Motor neuron (in vitro differentiated cells): ENCODE measurements around the gene MPPED1. TPM values are rescaled to one million over a fixed set of nuclear protein-coding genes. Genes with fewer than 3 reads are reported as not detected.

Experiments used
- ATAC-seq, 8 experiments: fragments of 200-7000 bp; cut with Tn5 transposase; replicated peaks in 6 of 8; 2 replicates each; pipeline ENCODE4 v1.8.0; 2021; ENCODE audit warnings: mild to moderate bottlenecking in 8 of 8, moderate library complexity in 8 of 8
- H3K27ac ChIP-seq, 2 donors: fragments of 250-450 bp; sonication (Bioruptor Pico); 2 replicates each; pipeline ENCODE4 v1.9.0; 2021; ENCODE audit warnings: antibody characterized with exemption in 2 of 2, mild to moderate bottlenecking in 2 of 2, moderate library complexity in 1 of 2
- H3K4me1 ChIP-seq, 2 donors: fragments of 250-450 bp; sonication (Bioruptor Pico); replicated peaks in 1 of 2; 2 replicates each; pipeline ENCODE4 v1.6.1; 2021; ENCODE audit warnings: antibody characterized with exemption in 2 of 2, mild to moderate bottlenecking in 2 of 2, moderate library complexity in 1 of 2
- H3K4me3 ChIP-seq, 5 donors: fragments of 250-450 bp; sonication (Bioruptor Pico); 2 replicates each; pipeline ENCODE4 v1.9.0; 2021; ENCODE audit warnings: antibody characterized with exemption in 5 of 5, mild to moderate bottlenecking in 5 of 5, moderate library complexity in 4 of 5
- WGBS, 10 experiments: fragments of 450-650 bp; shearing (Covaris generic); methylation state at CpG; one replicate each; pipeline ENCODE4 v1.0.0; 2022; 5-methylcytosine and 5-hydroxymethylcytosine counted together
- in situ Hi-C, 9 experiments: fragments of 400-800 bp; cut with MboI; loops; one replicate each; pipeline ENCODE4 v1.15.0; 2021; ENCODE audit warnings: low sequenced_read_pairs in 9 of 9, low pct_unique_long_range_greater_than_20kb in 2 of 9; ENCODE audit not compliant: unreplicated experiment in 9 of 9
- total RNA-seq, 8 experiments: library from RNA; unstranded; fragments of 300-600 nt; gene quantifications; 2 replicates each; pipeline versions ENCODE4 v1.2.3 to v1.2.4, GENCODE V29; 2022

MPPED1 gene
- total RNA-seq, 8 experiments from 2014 or later, result 0.13 to 2.0 (median 0.61) TPM

DNA sequence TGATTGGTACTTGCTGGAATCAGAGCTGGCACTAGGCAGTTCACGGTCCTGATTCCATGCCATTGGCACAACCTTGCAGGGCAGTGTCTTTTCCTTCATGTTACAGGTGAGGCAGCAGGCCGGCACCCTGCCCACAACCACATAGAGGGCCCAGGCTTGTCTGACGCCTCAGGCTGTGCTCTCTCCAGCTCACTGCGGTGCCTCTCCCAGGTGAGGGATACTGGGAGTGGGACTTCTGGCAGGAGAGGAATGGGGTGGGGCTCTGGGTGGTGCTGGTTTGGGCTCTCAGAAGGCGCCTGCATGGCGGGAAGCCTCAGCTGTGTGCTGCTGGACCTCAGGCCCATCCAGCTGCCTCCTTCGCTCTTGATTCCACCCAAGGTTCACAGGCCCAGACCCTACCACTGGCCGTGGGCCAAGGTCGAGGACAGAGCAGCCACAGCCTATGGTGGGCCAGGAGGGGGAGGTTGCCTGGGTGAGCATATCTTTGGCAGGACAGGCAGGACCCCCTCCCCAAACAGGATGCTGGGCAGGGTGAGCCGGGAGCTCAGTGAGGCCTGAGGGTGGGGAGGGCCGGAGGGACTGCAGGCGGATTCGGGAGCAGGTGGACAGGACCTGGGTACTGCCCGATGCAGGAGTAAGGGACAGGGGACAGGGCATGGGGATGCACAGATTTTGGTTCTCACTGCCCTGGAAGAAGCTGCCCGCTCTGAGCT is 7.0 kb upstream of the MPPED1 start:
- Histone ChIP-seq H3K4me1 (peaks cover 0 to 12% of the 10 kb centered on the region in 2 donors), H3K27ac (no peak overlapping the region), H3K4me3 (no peak overlapping the region)
- WGBS, 10 experiments, result 74 to 88% methylated on average over 3 to 8 of the region's 15 CpGs; no CpG with 5 or more reads in 8 of the 10 experiments
- in situ Hi-C loops, result no loop called here
- ATAC-seq, result peak in 1 of 8 experiments; percentile 9

DNA sequence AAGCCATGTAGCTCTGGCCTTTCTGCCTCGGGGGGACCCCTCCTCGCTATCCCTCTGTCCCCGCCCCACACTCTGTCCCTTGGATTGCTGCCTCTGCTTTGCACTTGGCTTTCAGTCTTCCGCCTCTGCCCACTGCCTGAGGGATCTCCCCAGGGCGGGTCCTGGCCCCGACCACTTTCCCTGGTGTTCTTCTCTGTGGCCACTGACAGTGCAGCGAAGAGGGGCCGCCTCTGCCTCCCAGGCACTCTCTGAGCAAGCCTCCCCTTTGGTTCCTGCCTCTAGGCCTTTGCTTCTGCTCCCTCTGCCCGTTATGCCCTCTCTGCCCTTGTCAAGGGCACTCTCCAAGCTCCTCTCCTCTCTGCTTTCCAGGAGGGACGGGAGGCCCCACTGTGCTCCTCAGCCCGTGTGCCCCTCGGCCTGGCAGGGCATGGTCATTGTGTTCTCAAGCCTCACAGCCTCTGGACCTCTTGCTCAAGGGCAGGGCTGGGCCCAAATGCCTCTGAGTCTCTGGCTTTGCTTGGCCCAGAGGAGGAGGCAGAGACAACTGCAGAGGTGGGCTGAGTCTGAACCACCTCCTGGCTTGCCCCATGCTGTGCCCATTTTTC is 5.5 kb upstream of the MPPED1 start:
- ATAC-seq, result no peak
- WGBS, 10 experiments, result 0 to 100% (median 49%) methylated on average over 1 to 4 of the region's 12 CpGs; no CpG with 5 or more reads in 4 of the 10 experiments
- in situ Hi-C loops, result no loop called here

DNA sequence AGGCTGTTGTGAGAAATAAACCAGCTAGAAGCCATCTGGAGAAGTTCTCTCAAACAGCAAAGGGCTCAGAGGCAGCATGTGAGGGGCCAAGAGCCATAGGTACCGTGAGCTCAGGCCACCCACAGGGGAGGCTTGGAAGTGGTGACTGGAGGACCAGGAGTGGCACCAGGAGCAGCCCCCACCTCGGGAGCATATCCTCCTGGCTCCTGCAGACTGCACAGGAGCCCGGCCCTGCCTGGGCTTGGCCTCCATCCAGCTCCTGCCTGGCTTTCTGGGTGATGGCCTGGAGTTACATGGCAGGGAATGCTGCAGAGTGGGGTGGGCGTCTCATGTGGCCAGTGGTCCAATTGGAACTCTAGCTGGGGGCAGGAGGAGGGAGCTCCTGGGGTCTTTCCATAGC is 4.2 kb upstream of the MPPED1 start:
- in situ Hi-C loops, result no loop called here
- Histone ChIP-seq H3K4me1 (peaks cover 3 to 12% of the 10 kb centered on the region in 2 donors), H3K27ac (no peak overlapping the region), H3K4me3 (no peak overlapping the region)
- WGBS, 10 experiments, result 0 to 100% (median 27%) methylated on average over 1 to 3 of the region's 4 CpGs; no CpG with 5 or more reads in 6 of the 10 experiments
- peak in 2 of 8 experiments; percentile 2 to 12 for ATAC-seq

More for the DNA sequence above, 5.5 kb upstream of the MPPED1 start:
- no peak overlapping the region for H3K4me3 ChIP-seq
- peaks cover 0 to 12% of the 10 kb centered on the region in 2 donors for H3K4me1 ChIP-seq
- no peak overlapping the region for H3K27ac ChIP-seq

DNA sequence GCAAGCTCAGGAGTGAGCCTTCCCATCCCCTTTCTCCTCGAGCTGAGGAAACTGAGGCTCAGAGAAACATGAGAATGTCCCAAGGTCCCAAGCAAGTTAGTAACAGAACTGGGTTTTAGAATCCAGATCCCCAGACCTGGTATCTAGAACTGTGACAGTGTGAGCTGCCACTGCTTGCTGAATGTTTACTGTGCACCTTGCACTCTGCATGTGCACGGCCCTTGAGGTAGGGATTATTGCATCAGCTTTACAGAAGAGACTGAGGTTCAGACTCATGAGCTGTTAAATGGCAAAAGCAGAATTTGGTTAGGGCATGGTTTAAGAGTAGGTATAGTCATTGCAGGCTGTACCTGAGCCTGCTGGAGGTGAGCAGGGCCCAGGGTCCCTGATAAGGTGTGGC is 3.8 kb upstream of the MPPED1 start:
- no peak overlapping the region for H3K27ac ChIP-seq
- ATAC-seq, result no peak
- WGBS, 10 experiments, result 79 to 80% methylated on average over 2 of the region's 2 CpGs; no CpG with 5 or more reads in 8 of the 10 experiments
- no peak overlapping the region for H3K4me3 ChIP-seq
- H3K4me1 ChIP-seq, result peaks cover 3 to 12% of the 10 kb centered on the region in 2 donors
- in situ Hi-C loops, result no loop called here

DNA sequence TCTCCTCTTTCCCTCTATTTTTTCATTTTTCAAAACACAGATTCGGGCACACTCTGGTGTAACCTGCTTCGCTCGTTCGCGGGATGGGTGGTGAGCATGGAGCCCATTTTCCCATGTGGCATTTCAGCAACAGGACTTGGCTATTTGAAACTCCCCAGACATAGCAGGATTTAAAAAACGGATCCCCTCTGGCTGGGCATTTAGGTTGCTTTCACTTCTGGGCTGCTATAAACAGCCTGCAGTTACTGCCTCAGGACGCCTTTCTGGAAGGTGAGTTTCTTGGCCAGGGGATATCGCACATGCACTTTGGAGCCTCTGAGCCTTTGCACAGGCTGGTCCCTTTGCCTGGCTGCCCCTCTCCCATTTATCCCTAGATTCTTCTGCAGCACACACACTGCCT is 2.8 kb upstream of the MPPED1 start:
- Histone ChIP-seq H3K27ac (no peak overlapping the region), H3K4me1 (peaks cover 3 to 18% of the 10 kb centered on the region in 2 donors), H3K4me3 (no peak overlapping the region)
- in situ Hi-C loops, result no loop called here
- ATAC-seq, result no peak
- WGBS, 10 experiments, result 0 to 100% (median 79%) methylated on average over 1 to 7 of the region's 8 CpGs; no CpG with 5 or more reads in 1 of the 10 experiments

DNA sequence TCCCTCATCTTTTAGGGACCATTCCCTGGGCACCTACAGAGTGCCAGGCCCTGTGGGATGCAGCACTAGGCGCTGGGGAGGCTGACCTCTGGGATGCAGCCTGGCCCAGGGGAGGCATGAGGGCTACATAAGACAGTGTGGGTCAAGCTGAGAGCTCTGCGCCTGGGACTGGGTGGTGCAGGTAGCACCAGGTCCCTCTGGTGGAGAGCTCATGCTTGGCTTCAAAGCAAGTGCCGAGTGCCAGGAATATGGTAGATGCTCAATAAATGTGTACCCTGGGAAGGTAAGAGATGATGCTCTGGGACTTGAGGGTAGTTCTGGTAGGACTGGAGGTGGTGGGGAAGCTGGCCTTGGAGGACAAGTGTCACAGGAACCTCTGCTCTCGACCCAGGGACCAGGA is 2.0 kb upstream of the MPPED1 start:
- peaks cover 3 to 24% of the 10 kb centered on the region in 2 donors for H3K4me1 ChIP-seq
- 0 to 90% (median 45%) methylated on average over 1 to 3 of the region's 4 CpGs; no CpG with 5 or more reads in 4 of the 10 experiments for WGBS, 10 experiments
- no peak overlapping the region for H3K4me3 ChIP-seq
- ATAC-seq, result no peak
- H3K27ac ChIP-seq, result no peak overlapping the region
- in situ Hi-C loops, result no loop called here

DNA sequence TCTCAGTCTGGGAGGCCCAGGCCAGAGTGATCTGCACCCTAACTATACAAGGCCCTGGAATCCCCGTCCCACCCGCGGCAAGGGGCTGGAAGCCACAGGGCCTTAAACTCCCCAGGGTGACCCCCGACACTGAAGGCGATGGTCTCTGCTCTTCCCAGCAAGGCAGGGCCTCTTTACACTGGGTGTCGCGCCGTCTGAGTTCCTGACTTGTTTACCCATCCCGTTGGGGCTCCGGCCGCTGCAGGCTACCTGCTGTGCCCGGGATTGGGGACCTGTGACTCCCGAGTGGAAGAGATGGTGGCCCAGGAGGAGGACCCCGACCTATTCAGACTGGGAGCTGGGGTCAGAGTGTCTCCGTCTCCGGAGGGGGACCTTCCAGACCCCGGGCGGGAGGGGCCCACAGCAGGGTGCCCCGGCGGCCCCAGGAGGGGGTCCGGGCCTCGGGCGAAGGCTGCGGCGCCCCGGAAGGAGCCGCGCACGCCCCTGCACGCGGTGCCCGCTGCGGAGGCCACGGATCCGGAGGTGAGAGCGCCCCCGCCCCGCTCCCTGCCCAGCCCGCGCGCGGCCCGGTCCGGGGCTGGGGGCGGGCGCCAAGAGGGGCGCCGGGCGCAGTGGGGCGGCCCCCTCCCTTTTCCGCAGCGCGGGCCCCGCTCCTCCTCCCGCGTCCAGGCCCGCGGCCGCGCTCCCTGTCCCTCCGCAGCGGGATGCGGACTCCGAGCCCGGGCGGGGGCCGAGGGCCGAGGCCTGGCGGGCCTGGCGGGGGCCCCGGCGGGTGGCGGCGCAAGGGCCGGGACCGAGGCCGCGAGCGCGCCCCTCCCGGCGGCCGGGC is 560 bp upstream of the MPPED1 start:
- 0 to 100% (median 44%) methylated on average over 1 to 4 of the region's 83 CpGs; no CpG with 5 or more reads in 7 of the 10 experiments for WGBS, 10 experiments
- Histone ChIP-seq H3K27ac (peak overlapping the region in 1 of 2 donors; percentile 4), H3K4me1 (peaks cover 3 to 25% of the 10 kb centered on the region in 2 donors), H3K4me3 (peak overlapping the region; percentile 35 to 42 (median 38))
- ATAC-seq, result peak in 5 of 8 experiments; percentile 54 to 76 (median 71)
- in situ Hi-C loops, result no loop called here

DNA sequence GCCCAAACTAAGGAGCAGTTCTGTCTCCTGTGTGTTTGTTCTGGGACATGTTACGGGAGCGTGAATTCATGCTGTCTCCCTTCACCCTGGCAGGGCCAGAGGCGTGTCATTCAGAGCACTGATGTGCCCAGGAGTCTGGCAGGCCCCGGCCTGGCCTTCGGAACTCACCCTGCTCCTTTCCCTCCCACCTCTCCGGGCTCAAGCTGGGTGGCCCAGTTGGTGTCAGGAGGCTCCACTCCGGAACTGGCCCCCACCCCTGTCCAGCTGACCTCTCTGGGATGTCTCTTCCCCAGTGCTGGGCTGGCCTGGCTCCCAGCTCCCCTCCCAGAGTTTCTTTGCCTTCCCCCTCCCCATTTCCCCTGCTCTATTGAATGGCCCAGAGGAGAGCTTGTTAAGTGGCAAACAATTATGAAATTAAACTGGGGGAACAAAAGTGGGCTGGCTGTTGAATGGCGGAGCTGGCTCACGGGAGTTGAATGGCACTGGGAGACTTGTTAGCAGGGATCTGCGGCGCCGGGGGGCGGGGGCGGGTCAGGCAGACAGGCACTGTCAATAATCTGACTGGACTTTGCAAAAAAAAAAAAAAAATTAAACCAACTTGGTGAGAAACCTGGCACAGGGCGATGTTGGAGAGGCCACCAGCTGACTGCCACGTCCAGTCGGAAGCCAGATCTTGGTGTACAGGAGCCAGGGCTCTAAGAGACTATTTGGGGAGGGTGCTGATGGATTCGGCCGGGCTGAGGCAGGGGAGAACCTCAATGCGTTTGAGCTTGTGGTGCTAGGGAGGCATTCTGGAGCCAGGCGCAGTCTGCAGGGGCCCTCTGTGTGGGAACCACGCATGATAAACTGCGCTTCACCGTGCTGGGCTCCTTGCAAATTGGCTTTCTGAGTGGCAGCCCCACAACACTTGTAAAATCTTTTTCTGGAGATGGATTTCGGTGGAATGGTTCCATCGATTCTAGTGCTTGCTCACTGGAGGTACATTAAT is 1.3 kb downstream of the MPPED1 start:
- Histone ChIP-seq H3K4me1 (peaks cover 3 to 21% of the 10 kb centered on the region in 2 donors), H3K27ac (no peak overlapping the region), H3K4me3 (peak overlapping the region in 4 of 5 donors; percentile 35 to 42 (median 40))
- ATAC-seq, result peak in 5 of 8 experiments; percentile 7 to 56 (median 42)
- in situ Hi-C loops, result no loop called here
- WGBS, 10 experiments, result 0 to 90% (median 62%) methylated on average over 1 to 9 of the region's 26 CpGs; no CpG with 5 or more reads in 1 of the 10 experiments

DNA sequence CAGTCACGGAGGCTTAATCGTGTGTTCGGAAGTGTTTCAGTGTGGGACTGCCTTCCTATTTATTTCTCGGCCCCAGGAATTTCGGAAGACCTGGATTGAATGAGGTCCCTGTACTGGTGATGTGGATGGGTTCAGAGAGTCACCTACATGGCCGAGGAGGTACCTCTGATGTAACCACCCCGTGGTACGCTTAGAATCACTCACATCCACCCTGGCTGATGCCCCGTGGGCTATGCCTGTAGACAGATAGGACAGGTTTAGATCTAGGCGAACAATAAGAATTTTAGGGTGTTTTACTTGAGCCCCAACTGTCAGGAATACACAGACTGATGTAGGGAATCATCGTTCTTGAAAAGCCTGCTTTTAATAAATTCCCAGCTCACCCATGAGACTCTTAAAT is 2.0 kb downstream of the MPPED1 start:
- peaks cover 3 to 17% of the 10 kb centered on the region in 2 donors for H3K4me1 ChIP-seq
- in situ Hi-C loops, result no loop called here
- WGBS, 10 experiments, result 28 to 100% (median 85%) methylated on average over 1 to 9 of the region's 11 CpGs; no CpG with 5 or more reads in 2 of the 10 experiments
- no peak overlapping the region for H3K4me3 ChIP-seq
- no peak overlapping the region for H3K27ac ChIP-seq
- ATAC-seq, result no peak

DNA sequence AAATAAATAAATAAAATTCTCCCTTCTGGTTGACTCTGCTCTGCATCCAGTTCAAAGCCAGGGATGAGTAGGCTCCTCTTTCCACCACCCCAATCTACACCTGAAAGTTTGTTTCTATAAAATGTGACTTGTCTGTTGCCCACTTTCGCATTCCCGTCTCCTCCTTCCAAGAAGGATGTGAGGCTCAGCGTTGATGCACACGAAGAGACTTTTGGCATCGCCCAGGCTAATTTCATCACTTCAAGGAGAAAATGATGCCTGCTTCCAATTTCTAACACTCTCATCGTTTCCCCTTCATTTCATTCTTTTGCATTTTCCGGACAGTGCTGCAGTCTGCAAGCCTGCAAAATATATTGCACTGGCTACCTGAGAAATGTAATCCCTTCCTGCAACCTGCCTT is 3.9 kb downstream of the MPPED1 start:
- H3K4me3 ChIP-seq, result no peak overlapping the region
- no peak overlapping the region for H3K27ac ChIP-seq
- in situ Hi-C loops, result no loop called here
- 10 to 100% (median 45%) methylated on average over 2 to 7 of the region's 7 CpGs; no CpG with 5 or more reads in 2 of the 10 experiments for WGBS, 10 experiments
- no peak for ATAC-seq
- peaks cover 3 to 17% of the 10 kb centered on the region in 2 donors for H3K4me1 ChIP-seq

DNA sequence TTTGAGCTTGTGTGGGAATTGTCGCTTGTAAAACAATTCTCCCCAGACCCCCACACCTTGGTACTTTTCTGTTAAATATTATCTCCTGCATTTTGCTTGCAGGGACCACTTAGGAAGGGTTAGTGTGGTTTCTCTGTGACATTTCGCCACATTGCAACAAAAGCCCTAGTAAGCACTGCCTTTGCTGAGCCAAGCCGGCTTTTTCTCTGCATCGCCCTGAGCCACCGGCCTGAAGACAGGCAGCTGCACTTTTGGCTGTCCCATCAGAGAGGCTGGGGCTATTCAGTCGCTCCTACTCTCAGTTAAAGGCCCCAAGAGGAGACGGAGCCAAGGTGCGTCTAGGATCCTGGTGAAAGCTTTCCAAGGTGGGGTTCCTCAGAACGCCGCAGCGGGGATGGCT is 5.7 kb downstream of the MPPED1 start:
- in situ Hi-C loops, result no loop called here
- ATAC-seq, result no peak
- 20 to 92% (median 60%) methylated on average over 1 to 5 of the region's 11 CpGs; no CpG with 5 or more reads in 2 of the 10 experiments for WGBS, 10 experiments
- H3K4me1 ChIP-seq, result peaks cover 5 to 26% of the 10 kb centered on the region in 2 donors
- no peak overlapping the region for H3K4me3 ChIP-seq
- H3K27ac ChIP-seq, result no peak overlapping the region
